Measurements from ENCODE around the gene PANK1.
A peak's percentile ranks its signal among the peaks of the same experiment; 100 is the strongest.
"Not testable (repeated sequence)": the region's sequence is repeated elsewhere in the genome, so short reads cannot be mapped to it uniquely, and the experiment has no call there.

Gene PANK1

DNA sequence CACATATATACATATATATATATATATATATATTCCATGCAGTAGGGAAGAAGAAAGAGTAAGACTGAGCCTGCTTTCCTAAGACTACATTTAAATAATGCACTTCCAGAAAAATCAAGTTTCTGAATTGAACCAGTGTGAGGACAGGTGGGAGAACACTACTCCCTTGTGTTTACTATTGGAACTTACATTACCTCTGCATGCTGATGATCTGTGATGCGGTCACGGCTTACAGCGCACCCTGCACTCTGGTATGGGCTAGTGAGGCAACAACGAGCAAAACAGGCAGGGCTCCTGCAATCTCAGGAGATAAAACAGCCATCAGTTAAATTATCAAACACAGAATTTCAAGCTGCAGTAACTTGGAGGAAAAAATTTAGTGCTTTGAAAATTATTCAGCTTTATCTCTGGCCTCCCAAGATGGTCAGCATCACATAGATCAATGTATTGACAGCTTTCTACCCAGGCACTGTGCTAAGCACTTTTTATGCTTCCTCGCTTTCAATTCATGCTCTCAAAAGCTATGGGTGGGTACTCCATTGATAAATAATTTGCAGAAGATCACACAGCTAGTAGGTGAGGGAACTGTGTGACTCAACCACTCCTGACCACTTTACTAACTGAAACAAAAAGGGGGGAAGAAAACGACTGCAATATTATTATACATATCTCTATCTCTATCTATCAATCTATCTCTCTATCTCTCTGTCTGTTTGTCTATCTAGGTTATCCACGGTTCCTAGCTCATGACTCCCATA lies 89.2 kb downstream of the PANK1 start:
- DNase-seq (no peak), ATAC-seq (no peak)
- Mint-ChIP-seq H3K9me3 (no peaks in the 10 kb centered on the region), H3K27ac (no peak overlapping the region), H3K4me3 (no peak overlapping the region), H3K27me3 (peaks cover 10% of the 10 kb centered on the region), H3K36me3 (ENCODE audit: low read depth) (no peaks in the 10 kb centered on the region), H3K4me1 (no peaks in the 10 kb centered on the region)

DNA sequence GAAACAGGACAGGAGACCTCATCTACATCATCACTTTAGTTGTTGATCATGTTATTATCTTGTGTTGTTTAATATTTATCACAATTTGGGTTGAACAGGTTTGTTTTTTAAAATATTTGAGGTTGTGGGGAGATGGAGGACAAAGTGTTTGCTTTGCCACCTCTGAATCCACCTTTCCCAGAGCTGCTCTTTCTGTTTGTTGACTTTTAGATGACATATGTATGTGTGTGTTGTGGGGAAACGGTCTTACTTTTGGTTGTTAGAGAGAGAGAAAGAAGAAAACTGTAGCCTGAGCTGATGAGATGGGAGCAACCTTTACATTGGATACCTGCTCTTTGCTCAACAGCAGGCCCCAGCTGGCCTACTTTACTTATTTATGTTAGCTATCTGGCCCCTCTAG lies 90.6 kb downstream of the PANK1 start:
- H3K27ac Mint-ChIP-seq = no peak overlapping the region
- H3K27me3 Mint-ChIP-seq = peaks cover 12% of the 10 kb centered on the region
- H3K36me3 Mint-ChIP-seq (ENCODE audit: low read depth) = no peaks in the 10 kb centered on the region
- H3K9me3 Mint-ChIP-seq = no peaks in the 10 kb centered on the region
- DNase-seq = no peak
- ATAC-seq = no peak
- H3K4me3 Mint-ChIP-seq = no peak overlapping the region
- H3K4me1 Mint-ChIP-seq = no peaks in the 10 kb centered on the region

DNA sequence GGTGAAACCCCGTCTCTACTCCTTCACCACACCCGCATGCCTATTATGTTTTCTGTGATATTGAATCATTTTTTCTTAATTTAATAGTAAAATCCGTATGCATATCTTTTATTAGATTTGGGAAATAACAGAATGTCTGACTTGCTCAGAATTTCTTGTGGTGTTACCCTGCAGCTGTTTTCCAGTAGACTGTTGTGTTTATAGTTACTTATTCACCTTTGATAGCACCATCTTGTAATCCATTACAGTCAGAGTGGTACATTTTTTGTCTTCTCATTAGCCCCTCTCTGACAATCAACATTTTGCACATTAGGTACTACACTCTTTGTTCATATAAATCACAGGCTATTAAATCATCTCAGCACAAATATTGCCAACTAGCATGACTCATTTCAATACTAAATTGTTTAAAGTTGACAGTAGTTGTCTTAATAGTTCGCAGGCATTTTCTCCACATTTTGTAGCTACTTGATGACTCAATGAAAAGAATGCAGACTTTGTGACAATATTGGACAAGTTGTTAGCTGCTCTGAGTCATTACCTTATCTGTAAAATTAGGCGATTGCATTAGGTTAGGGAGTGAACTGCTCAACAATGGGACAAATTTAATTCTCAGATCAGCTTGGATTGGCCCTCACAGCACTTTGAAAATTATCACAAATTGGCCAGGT lies 91.8 kb downstream of the PANK1 start:
- Mint-ChIP-seq H3K4me3 (no peak overlapping the region), H3K9me3 (no peaks in the 10 kb centered on the region), H3K4me1 (no peaks in the 10 kb centered on the region), H3K27ac (no peak overlapping the region), H3K36me3 (ENCODE audit: low read depth) (no peaks in the 10 kb centered on the region), H3K27me3 (peaks cover 9% of the 10 kb centered on the region)
- no peak for ATAC-seq
- DNase-seq = no peak

DNA sequence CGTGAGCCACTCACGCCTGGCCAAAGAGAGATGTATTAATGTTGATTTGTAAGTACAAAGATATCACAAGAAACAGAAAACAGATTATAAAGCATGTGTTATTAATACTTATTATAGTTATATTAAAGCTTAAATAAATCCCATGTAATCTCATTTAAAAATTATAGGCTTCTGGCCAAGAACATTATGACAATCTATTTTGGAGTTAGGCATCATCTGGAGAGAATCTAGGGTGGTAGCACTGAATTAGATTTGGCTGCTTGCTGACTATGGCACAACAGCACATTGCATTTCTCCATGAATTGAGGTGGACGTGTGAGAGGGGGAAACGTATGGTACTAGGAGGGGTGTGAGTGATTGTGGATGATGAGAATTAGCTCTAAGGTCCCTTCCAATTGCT lies 92.8 kb downstream of the PANK1 start:
- no peaks in the 10 kb centered on the region for H3K4me1 Mint-ChIP-seq
- H3K27me3 Mint-ChIP-seq = peaks cover 9% of the 10 kb centered on the region
- ATAC-seq (no peak), DNase-seq (no peak)
- H3K9me3 Mint-ChIP-seq = no peaks in the 10 kb centered on the region
- no peak overlapping the region for H3K27ac Mint-ChIP-seq
- H3K4me3 Mint-ChIP-seq = no peak overlapping the region
- no peaks in the 10 kb centered on the region for H3K36me3 Mint-ChIP-seq (ENCODE audit: low read depth)

DNA sequence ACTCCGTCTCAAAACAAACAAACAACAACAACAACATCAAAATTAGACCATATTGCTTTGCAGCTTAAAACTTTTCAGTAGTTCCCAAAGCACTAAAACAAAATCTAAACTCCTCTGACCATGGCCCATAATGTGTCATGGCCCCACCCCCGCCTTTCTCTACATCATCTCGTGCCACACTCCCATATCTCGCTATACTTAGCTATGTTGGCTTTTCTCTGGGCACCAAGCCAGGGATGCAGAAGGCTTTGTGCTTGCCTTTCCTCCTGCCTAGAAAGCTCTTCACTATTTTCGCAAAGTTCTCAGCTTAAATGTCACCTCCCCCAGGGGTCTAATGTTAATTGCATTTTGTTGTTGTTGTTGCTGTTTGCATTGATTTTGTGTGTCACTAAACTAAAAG lies 94.5 kb downstream of the PANK1 start:
- no peak overlapping the region for H3K27ac Mint-ChIP-seq
- no peaks in the 10 kb centered on the region for H3K9me3 Mint-ChIP-seq
- ATAC-seq (no peak), DNase-seq (no peak)
- H3K36me3 Mint-ChIP-seq (ENCODE audit: low read depth) = no peaks in the 10 kb centered on the region
- no peak overlapping the region for H3K4me3 Mint-ChIP-seq
- no peaks in the 10 kb centered on the region for H3K4me1 Mint-ChIP-seq
- peaks cover 6% of the 10 kb centered on the region for H3K27me3 Mint-ChIP-seq

DNA sequence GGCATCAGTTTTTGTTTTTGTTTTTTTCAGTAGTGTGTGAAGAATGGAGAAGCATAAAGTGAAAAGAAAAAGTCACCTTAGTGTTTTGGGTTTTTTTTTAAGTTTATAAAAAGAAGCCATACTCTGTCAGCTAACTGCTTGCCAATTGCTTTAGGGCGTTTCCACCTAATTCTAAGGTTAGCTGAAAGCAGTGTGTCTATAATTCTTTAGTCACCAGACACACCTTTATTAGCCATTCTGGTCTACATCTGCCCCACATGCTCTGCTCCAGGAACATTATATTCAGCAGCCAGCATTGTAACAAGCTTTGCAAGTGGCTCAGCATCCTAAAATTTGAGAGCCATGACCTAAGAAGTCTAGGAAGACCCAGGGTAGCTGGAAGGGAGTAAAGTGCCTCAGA lies 95.5 kb downstream of the PANK1 start:
- H3K27me3 Mint-ChIP-seq = peaks cover 6% of the 10 kb centered on the region
- ATAC-seq (no peak), DNase-seq (no peak)
- no peak overlapping the region for H3K4me3 Mint-ChIP-seq
- no peak overlapping the region for H3K27ac Mint-ChIP-seq
- H3K36me3 Mint-ChIP-seq (ENCODE audit: low read depth) = no peaks in the 10 kb centered on the region
- H3K9me3 Mint-ChIP-seq = no peaks in the 10 kb centered on the region
- no peaks in the 10 kb centered on the region for H3K4me1 Mint-ChIP-seq

DNA sequence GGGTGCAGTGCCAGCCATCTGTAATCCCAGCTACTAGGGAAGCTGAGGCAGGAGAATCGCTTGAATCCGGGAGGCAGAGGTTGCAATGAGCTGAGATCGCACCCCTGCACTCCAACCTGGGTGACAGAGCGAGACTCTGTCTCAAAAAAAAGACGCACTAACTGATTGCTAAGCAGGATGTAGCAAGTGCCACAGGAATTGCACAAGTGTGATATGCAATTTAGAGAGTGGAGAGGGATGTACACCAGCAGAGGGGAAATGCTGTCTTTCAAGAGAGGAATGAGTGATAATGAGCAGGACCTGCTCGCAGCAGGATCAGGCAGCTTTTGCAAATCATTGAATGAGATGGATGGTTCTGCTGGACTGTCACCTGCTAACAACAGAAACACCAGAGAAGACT lies 96.4 kb downstream of the PANK1 start:
- ATAC-seq (no peak), DNase-seq (no peak)
- H3K27ac Mint-ChIP-seq = no peak overlapping the region
- H3K36me3 Mint-ChIP-seq (ENCODE audit: low read depth) = no peaks in the 10 kb centered on the region
- H3K4me3 Mint-ChIP-seq = no peak overlapping the region
- H3K9me3 Mint-ChIP-seq = no peaks in the 10 kb centered on the region
- no peaks in the 10 kb centered on the region for H3K4me1 Mint-ChIP-seq
- peaks cover 6% of the 10 kb centered on the region for H3K27me3 Mint-ChIP-seq

DNA sequence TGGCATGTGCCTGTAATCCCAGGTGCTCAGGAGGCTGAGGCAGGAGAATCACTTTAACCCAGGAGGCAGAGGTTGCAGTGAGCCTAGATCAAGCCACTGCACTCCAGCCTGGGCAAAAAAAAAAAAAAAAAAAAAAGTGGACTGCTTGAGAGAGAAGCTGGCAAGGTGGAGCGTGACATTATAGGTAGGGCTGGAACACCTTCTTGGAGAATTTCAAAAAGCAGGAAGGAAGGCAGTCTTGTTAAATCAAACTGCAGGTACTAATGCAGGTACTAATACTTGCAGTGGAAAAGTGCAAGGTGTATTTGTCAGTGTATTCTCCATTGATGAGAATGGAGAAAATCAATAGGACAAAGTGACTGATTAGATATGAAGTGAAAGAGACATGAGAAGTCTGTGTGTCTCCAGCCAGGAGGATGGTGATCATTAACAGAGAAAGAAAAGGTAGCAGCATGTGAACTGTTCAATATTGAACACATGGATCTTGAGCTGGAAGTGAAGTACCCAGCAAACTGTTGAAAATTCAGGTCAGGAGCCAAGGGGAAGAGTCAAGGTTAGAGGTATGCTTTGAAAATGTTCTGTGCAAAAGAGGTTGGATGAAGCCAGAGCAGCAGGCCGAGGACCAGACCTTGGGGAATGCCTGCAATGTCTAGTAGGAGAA lies 97.1 kb downstream of the PANK1 start:
- no peaks in the 10 kb centered on the region for H3K9me3 Mint-ChIP-seq
- H3K36me3 Mint-ChIP-seq (ENCODE audit: low read depth) = no peaks in the 10 kb centered on the region
- peaks cover 6% of the 10 kb centered on the region for H3K27me3 Mint-ChIP-seq
- no peak overlapping the region for H3K27ac Mint-ChIP-seq
- no peak overlapping the region for H3K4me3 Mint-ChIP-seq
- no peaks in the 10 kb centered on the region for H3K4me1 Mint-ChIP-seq
- DNase-seq (no peak), ATAC-seq (no peak)

DNA sequence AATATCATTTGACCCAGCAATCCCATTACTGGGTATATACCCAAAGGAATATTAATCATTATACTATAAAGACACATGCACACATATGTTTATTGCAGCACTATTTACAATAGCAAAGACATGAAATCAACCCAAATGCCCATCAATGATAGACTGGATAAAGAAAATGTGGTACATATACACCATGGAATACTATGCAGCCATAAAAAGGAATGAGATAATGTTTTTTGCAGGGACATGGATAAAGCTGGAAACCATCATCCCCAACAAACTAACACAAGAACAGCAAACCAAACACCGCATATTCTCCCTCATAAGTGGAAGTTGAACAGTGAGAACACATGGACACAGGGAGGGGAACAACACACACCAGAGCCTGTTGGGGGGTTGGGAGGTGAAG lies 98.4 kb downstream of the PANK1 start:
- H3K27ac Mint-ChIP-seq; ATAC-seq; DNase-seq; H3K9me3 Mint-ChIP-seq; H3K27me3 Mint-ChIP-seq; H3K4me1 Mint-ChIP-seq; H3K36me3 Mint-ChIP-seq (ENCODE audit: low read depth); H3K4me3 Mint-ChIP-seq: not testable (repeated sequence)

DNA sequence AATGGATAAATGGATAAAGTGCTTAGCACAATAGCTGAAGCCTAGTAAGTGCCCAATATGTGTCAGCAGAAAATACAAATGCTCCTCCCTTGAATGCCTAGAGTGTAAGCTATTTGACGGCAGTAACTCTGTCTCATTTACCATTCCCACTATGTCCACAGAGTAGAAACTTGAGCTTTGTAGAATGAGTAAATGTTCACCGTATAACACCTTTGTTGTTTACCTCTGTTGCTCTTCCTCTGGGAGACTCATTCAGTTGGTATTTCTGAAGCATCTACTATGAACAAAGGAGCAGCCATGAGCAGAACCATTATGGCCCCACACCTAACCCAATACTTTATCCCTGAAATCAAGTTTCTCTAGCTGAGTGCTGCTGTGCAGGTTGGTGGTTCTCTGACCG lies 101.2 kb downstream of the PANK1 start:
- H3K9me3 Mint-ChIP-seq = no peaks in the 10 kb centered on the region
- no peaks in the 10 kb centered on the region for H3K36me3 Mint-ChIP-seq (ENCODE audit: low read depth)
- DNase-seq (no peak), ATAC-seq (no peak)
- H3K4me3 Mint-ChIP-seq = no peak overlapping the region
- H3K27ac Mint-ChIP-seq = no peak overlapping the region
- no peaks in the 10 kb centered on the region for H3K4me1 Mint-ChIP-seq
- peaks cover 20% of the 10 kb centered on the region for H3K27me3 Mint-ChIP-seq

DNA sequence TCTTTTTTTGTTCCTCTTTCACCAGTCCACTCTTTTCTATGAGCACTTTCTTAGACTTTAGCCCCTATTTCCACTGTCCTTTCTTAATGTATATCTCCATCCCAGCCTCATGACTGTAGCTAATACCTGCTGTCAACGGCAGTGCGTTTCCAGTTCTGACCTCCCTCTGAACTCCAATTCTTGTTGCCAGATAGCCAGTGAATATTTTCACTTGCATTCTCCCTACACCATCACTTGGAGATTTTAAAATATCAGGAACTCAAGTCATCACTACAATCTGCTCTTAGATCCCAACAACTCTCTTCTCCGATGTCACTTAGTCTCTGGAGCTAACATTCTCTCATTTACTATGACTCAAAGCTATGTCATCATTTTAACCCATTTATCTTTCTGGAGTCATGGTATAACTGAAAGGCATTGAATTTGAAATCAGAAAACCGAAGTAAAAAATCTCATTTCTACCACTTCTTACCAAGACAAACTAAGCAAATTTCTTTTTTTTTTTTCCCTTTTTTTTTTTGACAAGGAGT lies 104.6 kb downstream of the PANK1 start:
- H3K36me3 Mint-ChIP-seq (ENCODE audit: low read depth) = no peaks in the 10 kb centered on the region
- peaks cover 42% of the 10 kb centered on the region for H3K27me3 Mint-ChIP-seq
- no peak overlapping the region for H3K27ac Mint-ChIP-seq
- no peak overlapping the region for H3K4me3 Mint-ChIP-seq
- peaks cover 3% of the 10 kb centered on the region for H3K4me1 Mint-ChIP-seq
- DNase-seq (no peak), ATAC-seq (no peak)
- H3K9me3 Mint-ChIP-seq = no peaks in the 10 kb centered on the region

DNA sequence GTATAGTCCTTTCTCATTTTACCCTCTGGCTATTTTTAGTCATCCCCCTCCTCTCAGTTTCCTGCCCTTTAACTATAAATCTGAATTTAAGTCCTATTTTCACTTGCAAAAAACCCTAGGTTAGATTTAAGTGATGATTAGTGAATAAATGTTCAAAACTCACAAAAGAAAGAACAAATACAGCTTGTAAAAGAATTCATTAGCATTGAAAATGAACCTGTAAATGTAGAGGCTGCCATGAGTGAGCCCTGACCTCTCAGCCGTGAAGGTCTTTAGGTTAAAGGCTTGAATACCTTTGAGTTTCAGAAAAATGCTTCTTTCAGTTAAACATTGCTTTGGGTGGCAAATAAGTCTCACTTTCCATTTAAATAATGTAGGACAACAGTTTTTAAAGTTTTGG lies 107.7 kb downstream of the PANK1 start:
- Mint-ChIP-seq H3K9me3 (no peaks in the 10 kb centered on the region), H3K4me3 (no peak overlapping the region), H3K4me1 (peaks cover 9% of the 10 kb centered on the region), H3K27me3 (peaks cover 65% of the 10 kb centered on the region), H3K27ac (no peak overlapping the region), H3K36me3 (ENCODE audit: low read depth) (no peaks in the 10 kb centered on the region)
- no peak for DNase-seq
- ATAC-seq = no peak

DNA sequence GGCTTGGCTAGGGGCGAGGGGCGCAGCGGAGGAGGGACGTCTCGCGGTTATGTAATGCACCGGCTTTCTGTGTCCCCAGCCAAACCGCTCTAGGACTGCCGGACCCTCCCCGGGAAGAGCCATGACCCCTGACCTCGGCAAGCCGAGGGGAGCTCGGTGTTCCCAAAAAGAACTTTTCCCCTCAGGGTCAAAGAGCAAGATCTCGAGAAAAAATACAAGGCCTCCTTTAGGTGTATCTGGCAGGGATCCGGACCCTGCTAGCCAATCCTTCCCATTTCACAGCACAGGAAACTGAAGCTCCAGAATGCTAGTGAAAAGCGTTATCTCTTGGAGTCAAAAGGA lies 109.1 kb downstream of the PANK1 start:
- ATAC-seq = no peak
- no peak for DNase-seq
- peaks cover 75% of the 10 kb centered on the region for H3K27me3 Mint-ChIP-seq
- no peaks in the 10 kb centered on the region for H3K9me3 Mint-ChIP-seq
- no peak overlapping the region for H3K27ac Mint-ChIP-seq
- no peaks in the 10 kb centered on the region for H3K36me3 Mint-ChIP-seq (ENCODE audit: low read depth)
- peaks cover 9% of the 10 kb centered on the region for H3K4me1 Mint-ChIP-seq
- peak overlapping the region; percentile 53 for H3K4me3 Mint-ChIP-seq

DNA sequence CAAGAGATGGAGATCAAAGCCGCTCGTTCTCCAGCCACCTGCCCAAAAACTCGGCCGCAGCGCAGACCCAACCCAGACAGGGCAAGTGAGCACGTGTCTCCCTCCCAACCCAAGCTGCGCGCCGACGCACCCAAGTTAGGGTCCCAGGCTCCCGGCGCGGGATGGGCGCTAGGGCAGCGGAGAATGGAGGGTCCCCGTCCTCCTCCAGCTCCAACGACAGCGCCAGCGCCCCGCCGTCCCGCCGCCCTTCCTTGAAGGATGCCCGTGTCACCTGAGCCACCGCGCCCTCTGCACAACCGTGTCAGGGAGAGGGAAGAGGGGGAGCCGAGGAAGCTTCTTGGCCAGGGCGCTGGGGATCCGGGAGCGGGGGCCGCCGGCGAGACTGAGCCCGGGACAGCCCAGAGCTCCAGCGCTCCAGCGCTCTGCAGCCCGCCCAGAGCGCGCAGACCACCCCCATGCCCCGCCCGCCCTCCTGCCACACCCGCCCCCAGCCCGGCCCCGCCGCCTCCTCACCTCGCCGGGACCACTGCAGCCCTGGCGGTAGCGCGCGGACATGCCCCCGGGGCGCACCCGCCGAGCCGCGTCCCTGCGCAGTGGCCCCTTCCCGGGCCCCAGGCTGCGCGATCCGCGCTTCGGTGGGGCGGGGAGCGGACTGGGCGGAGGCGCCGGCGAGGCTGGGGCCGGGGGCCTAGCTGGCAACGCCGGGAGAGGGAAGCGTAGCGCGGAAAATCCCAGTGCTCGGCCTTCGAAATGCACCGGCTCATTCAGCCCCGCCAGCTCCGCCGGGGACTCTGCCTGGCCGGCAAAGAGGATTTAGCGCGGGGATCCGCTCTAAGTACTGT lies 109.7 kb downstream of the PANK1 start, which contains the start of gene SLC16A12:
SLC16A12 (minus strand) TSS at position 424 of the 842 bp plus-strand sequence. CDS start 73,016 bp downstream, outside the sequence.
- DNase-seq (no peak), ATAC-seq (peak; percentile 40)
- H3K27ac Mint-ChIP-seq = no peak within 1 kb of the TSS
- H3K4me3 Mint-ChIP-seq = peak within 1 kb of the TSS; percentile 53
- H3K9me3 Mint-ChIP-seq = no peaks in the 10 kb centered on the region
- peaks cover 77% of the 10 kb centered on the region for H3K27me3 Mint-ChIP-seq
- no peaks in the 10 kb centered on the region for H3K36me3 Mint-ChIP-seq (ENCODE audit: low read depth)
- H3K4me1 Mint-ChIP-seq = peaks cover 9% of the 10 kb centered on the region

Measured in activated naive CD8-positive, alpha-beta T cell treated with anti-CD3 and anti-CD28 coated beads, Interleukin-2, amount 50 U/mL, for 24 hours (primary cell).